Chondrocyte (in vitro differentiated cells): ENCODE results near the gene PRKAA2. TPM values are rescaled to one million over a fixed set of nuclear protein-coding genes. Genes with fewer than 3 reads are reported as not detected.

Experiments
- DNase-seq: peaks from one replicate; pipeline ENCODE4 v3.0.0; 2021; ENCODE audit warnings: mixed read lengths, low spot score
- H3K27ac Mint-ChIP-seq: one replicate; pipeline ENCODE4 v1.8.0; 2021; ENCODE audit warnings: mild to moderate bottlenecking, moderate library complexity, mixed read lengths; ENCODE audit not compliant: unreplicated experiment
- H3K27me3 Mint-ChIP-seq: 2 replicates; pipeline ENCODE4 v1.8.0; 2021; ENCODE audit warnings: low read depth, mixed read lengths
- H3K36me3 Mint-ChIP-seq: 2 replicates; pipeline ENCODE4 v1.8.0; 2021; ENCODE audit warnings: low read depth, mixed read lengths
- H3K4me1 Mint-ChIP-seq: 2 replicates; pipeline ENCODE4 v1.8.0; 2021; ENCODE audit warnings: low read depth, mild to moderate bottlenecking, mixed read lengths
- H3K4me3 Mint-ChIP-seq: one replicate; pipeline ENCODE4 v1.8.0; 2021; ENCODE audit warnings: mild to moderate bottlenecking, moderate library complexity, mixed read lengths; ENCODE audit not compliant: unreplicated experiment
- H3K9me3 Mint-ChIP-seq: 2 replicates; pipeline ENCODE4 v1.8.0; 2021; ENCODE audit warnings: low read depth, mixed read lengths
- total RNA-seq: library from RNA; stranded (reverse); gene quantifications from 3 replicates; pipeline ENCODE4 v1.2.1, GENCODE V29; 2021
- TF ChIP-seq, protein P1 (sequence below): fragments of 200-600 bp; sonication (generic); IDR thresholded peaks from 2 replicates; pipeline ENCODE4 v1.5.0; 2021; ENCODE audit warnings: antibody characterized with exemption, mild to moderate bottlenecking, moderate library complexity

Gene PRKAA2
- total RNA-seq, 1 donor from 2014 or later: 3.4 TPM

DNA sequence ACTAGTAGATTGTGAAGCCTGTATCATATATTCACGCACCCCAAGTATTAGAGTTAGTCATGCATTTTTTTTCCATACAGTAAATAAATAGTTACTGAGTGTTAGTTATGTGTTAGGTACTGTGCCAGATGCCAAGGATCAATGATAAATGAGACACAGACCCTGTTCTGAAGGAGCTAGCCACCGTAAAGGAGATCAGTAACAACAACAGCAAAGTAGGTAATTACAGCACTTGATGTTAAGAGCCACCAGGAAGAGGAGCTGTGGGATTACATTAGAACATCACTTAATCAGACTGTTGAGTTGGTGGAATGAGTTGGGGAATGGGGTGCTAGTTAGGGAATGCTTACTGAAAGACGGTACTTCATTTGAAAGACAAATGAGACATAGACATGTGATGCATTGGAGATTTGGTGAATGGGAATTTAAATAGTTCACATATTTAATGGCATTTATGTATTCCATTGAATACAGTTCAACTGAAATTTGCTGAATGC is 21.0 kb downstream of the PRKAA2 start:
- H3K36me3 Mint-ChIP-seq: no peaks in the 10 kb centered on the region
- H3K9me3 Mint-ChIP-seq: no peaks in the 10 kb centered on the region
- TF ChIP-seq, protein P1, sequence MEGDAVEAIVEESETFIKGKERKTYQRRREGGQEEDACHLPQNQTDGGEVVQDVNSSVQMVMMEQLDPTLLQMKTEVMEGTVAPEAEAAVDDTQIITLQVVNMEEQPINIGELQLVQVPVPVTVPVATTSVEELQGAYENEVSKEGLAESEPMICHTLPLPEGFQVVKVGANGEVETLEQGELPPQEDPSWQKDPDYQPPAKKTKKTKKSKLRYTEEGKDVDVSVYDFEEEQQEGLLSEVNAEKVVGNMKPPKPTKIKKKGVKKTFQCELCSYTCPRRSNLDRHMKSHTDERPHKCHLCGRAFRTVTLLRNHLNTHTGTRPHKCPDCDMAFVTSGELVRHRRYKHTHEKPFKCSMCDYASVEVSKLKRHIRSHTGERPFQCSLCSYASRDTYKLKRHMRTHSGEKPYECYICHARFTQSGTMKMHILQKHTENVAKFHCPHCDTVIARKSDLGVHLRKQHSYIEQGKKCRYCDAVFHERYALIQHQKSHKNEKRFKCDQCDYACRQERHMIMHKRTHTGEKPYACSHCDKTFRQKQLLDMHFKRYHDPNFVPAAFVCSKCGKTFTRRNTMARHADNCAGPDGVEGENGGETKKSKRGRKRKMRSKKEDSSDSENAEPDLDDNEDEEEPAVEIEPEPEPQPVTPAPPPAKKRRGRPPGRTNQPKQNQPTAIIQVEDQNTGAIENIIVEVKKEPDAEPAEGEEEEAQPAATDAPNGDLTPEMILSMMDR: no peak
- H3K4me3 Mint-ChIP-seq: no peak overlapping the region
- H3K27me3 Mint-ChIP-seq: no peaks in the 10 kb centered on the region
- DNase-seq: no peak
- peaks cover 3% of the 10 kb centered on the region for H3K4me1 Mint-ChIP-seq
- no peak overlapping the region for H3K27ac Mint-ChIP-seq

DNA sequence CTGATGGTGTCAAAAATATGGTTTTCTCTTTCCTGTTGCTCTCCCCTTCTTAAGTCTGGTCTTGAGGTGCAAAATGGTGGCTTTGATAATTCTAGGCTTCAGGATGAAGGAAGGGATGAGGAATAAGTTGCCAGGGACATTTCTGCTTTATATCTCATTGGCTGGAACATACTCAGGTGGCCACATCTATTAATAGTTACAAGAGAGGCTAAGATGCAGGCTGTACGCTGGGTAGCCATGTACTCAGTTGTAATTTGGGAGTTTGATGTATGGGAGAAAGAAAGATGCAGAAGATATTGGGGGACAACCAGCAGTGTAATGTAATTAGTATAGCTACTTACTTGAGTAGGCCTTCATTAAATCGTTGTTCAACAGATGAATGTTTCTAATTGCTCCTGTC is 25.2 kb downstream of the PRKAA2 start:
- TF ChIP-seq, protein P1: no peak
- no peak overlapping the region for H3K4me3 Mint-ChIP-seq
- DNase-seq: no peak
- H3K9me3 Mint-ChIP-seq: no peaks in the 10 kb centered on the region
- peaks cover 3% of the 10 kb centered on the region for H3K4me1 Mint-ChIP-seq
- no peak overlapping the region for H3K27ac Mint-ChIP-seq
- no peaks in the 10 kb centered on the region for H3K36me3 Mint-ChIP-seq
- H3K27me3 Mint-ChIP-seq: no peaks in the 10 kb centered on the region

DNA sequence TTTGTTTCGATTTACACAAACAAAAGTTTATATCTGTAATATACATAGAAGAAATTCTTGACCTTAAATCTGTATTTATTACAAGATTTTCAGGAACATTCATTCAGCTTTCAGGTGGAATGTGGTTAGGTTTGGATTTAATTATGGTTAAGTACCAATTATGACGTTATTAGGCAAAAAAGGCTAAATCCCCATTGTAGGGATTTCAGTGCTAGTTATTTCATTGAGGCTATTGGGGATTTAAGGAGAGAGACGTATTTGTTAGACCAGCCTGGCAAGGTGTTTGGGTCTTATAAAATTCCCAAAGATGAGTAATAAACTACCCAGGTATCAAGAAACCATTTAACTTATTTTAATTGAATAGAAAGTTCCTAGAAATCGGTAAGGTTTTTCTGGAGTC is 26.0 kb downstream of the PRKAA2 start:
- Mint-ChIP-seq H3K36me3 (no peaks in the 10 kb centered on the region), H3K27me3 (no peaks in the 10 kb centered on the region), H3K9me3 (no peaks in the 10 kb centered on the region), H3K27ac (no peak overlapping the region), H3K4me3 (no peak overlapping the region), H3K4me1 (no peaks in the 10 kb centered on the region)
- DNase-seq: no peak
- TF ChIP-seq, protein P1: no peak

DNA sequence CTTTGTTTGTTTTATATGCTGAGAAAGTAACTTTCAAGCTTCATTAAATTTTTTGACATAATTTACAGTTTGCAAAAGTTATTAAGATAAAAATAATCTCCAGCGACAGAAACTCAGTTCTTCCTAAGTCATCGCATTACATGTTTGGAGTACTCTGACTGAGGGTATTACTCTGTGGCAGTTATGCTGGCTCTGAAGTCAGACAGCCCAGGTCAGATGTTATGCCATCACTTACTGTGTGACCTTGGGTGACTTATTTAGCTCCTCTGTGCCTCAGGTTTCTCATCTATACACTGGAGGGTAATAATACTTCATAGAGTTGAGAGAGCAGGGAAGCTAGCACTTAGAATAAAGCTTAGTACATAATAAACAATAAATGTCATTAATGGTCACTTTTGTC is 26.4 kb downstream of the PRKAA2 start:
- no peaks in the 10 kb centered on the region for H3K36me3 Mint-ChIP-seq
- no peak for DNase-seq

DNA sequence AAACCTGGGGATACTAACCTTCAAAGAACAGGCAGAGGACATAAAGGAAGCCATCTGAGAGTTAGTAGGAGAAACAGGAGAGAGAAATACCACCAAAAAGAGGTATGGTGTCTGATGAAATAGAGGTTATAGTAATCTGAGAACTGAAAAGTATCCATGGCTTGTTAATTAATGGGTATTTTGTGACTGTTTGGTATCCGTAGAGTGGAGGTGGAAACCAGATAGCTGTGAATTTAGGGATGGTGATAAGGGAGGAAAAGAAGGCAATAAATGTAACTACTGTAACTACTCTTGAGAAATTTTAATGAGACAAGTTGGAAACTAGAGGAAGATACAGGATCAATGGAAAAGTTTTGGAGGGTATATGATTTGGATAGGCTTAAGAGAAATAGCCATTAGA is 27.5 kb downstream of the PRKAA2 start:
- no peaks in the 10 kb centered on the region for H3K4me1 Mint-ChIP-seq
- no peaks in the 10 kb centered on the region for H3K36me3 Mint-ChIP-seq
- no peaks in the 10 kb centered on the region for H3K9me3 Mint-ChIP-seq
- no peak overlapping the region for H3K4me3 Mint-ChIP-seq
- H3K27me3 Mint-ChIP-seq: no peaks in the 10 kb centered on the region
- TF ChIP-seq, protein P1: no peak
- no peak overlapping the region for H3K27ac Mint-ChIP-seq
- DNase-seq: no peak

More for the DNA sequence above, 26.4 kb downstream of the PRKAA2 start:
- Mint-ChIP-seq H3K27ac (no peak overlapping the region), H3K4me1 (no peaks in the 10 kb centered on the region), H3K27me3 (no peaks in the 10 kb centered on the region), H3K9me3 (no peaks in the 10 kb centered on the region), H3K4me3 (no peak overlapping the region)
- TF ChIP-seq, protein P1: no peak
